ENCODE results near the gene JOSD1.

The JOSD1 gene

GRCh38 chr22:38694049-38694448 is 6.7 kb downstream of the JOSD1 start:
- H3K36me3 ChIP-seq (ENCODE audit: control insufficient read depth in 1 of 2, insufficient read depth in 2 of 2, low read length in 2 of 2) = peaks cover 4 to 9% of the 10 kb centered on the region in 2 donors
- H3K27ac ChIP-seq (ENCODE audit: low read depth, low read length) = peak overlapping the region; percentile 82
- no peaks in the 10 kb centered on the region for H3K27me3 ChIP-seq (ENCODE audit: control insufficient read depth in 1 of 2, insufficient read depth in 2 of 2, low read length in 2 of 2)
- peak overlapping the region in 1 of 2 donors; percentile 26 for H3K4me3 ChIP-seq (ENCODE audit: low read depth in 1 of 2, low read length in 2 of 2)
- peaks cover 40 to 59% of the 10 kb centered on the region in 2 donors for H3K4me1 ChIP-seq (ENCODE audit: control insufficient read depth in 1 of 2, insufficient read depth in 2 of 2, low read length in 2 of 2)
- peak overlapping the region in 1 of 2 donors; percentile 45 for H3K9ac ChIP-seq (ENCODE audit: low read depth in 1 of 2, low read length in 2 of 2)
- H3K9me3 ChIP-seq (ENCODE audit: control insufficient read depth in 1 of 2, low read length in 2 of 2) = no peaks in the 10 kb centered on the region

- Histone ChIP-seq H3K27me3 (ENCODE audit: control insufficient read depth in 1 of 2, insufficient read depth in 2 of 2, low read length in 2 of 2) (no peaks in the 10 kb centered on the region), H3K9ac (ENCODE audit: low read depth in 1 of 2, low read length in 2 of 2) (no peak overlapping the region), H3K9me3 (ENCODE audit: control insufficient read depth in 1 of 2, low read length in 2 of 2) (no peaks in the 10 kb centered on the region), H3K27ac (ENCODE audit: low read depth, low read length) (no peak overlapping the region), H3K4me1 (ENCODE audit: control insufficient read depth in 1 of 2, insufficient read depth in 2 of 2, low read length in 2 of 2) (peaks cover 11 to 27% of the 10 kb centered on the region in 2 donors), H3K36me3 (ENCODE audit: control insufficient read depth in 1 of 2, insufficient read depth in 2 of 2, low read length in 2 of 2) (peaks cover 34 to 49% of the 10 kb centered on the region in 2 donors), H3K4me3 (ENCODE audit: low read depth in 1 of 2, low read length in 2 of 2) (no peak overlapping the region)
Observed at GRCh38 chr22:38689651-38690050, 11.1 kb downstream of the JOSD1 start.

GRCh38 chr22:38685761-38686160 is 15.0 kb downstream of the JOSD1 start:
- H3K4me1 ChIP-seq (ENCODE audit: control insufficient read depth in 1 of 2, insufficient read depth in 2 of 2, low read length in 2 of 2) = peaks cover 8 to 17% of the 10 kb centered on the region in 2 donors
- no peaks in the 10 kb centered on the region for H3K27me3 ChIP-seq (ENCODE audit: control insufficient read depth in 1 of 2, insufficient read depth in 2 of 2, low read length in 2 of 2)
- no peaks in the 10 kb centered on the region for H3K9me3 ChIP-seq (ENCODE audit: control insufficient read depth in 1 of 2, low read length in 2 of 2)
- H3K27ac ChIP-seq (ENCODE audit: low read depth, low read length) = no peak overlapping the region
- H3K4me3 ChIP-seq (ENCODE audit: low read depth in 1 of 2, low read length in 2 of 2) = no peak overlapping the region
- H3K9ac ChIP-seq (ENCODE audit: low read depth in 1 of 2, low read length in 2 of 2) = no peak overlapping the region
- H3K36me3 ChIP-seq (ENCODE audit: control insufficient read depth in 1 of 2, insufficient read depth in 2 of 2, low read length in 2 of 2) = peaks cover 34 to 58% of the 10 kb centered on the region in 2 donors

GRCh38 chr22:38684895-38685294 is 15.8 kb downstream of the JOSD1 start:
- no peaks in the 10 kb centered on the region for H3K9me3 ChIP-seq (ENCODE audit: control insufficient read depth in 1 of 2, low read length in 2 of 2)
- H3K27me3 ChIP-seq (ENCODE audit: control insufficient read depth in 1 of 2, insufficient read depth in 2 of 2, low read length in 2 of 2) = no peaks in the 10 kb centered on the region
- H3K4me1 ChIP-seq (ENCODE audit: control insufficient read depth in 1 of 2, insufficient read depth in 2 of 2, low read length in 2 of 2) = peaks cover 8 to 17% of the 10 kb centered on the region in 2 donors
- no peak overlapping the region for H3K4me3 ChIP-seq (ENCODE audit: low read depth in 1 of 2, low read length in 2 of 2)
- no peak overlapping the region for H3K9ac ChIP-seq (ENCODE audit: low read depth in 1 of 2, low read length in 2 of 2)
- peaks cover 34 to 58% of the 10 kb centered on the region in 2 donors for H3K36me3 ChIP-seq (ENCODE audit: control insufficient read depth in 1 of 2, insufficient read depth in 2 of 2, low read length in 2 of 2)
- no peak overlapping the region for H3K27ac ChIP-seq (ENCODE audit: low read depth, low read length)

GRCh38 chr22:38681582-38682335 is 19.0 kb downstream of the JOSD1 start, which contains the start of gene TOMM22:
TSS of gene TOMM22 (plus strand) at chr22:38681957. CDS start at chr22:38681979, 22 bp downstream.
- peaks cover 8 to 9% of the 10 kb centered on the region in 2 donors for H3K4me1 ChIP-seq (ENCODE audit: control insufficient read depth in 1 of 2, insufficient read depth in 2 of 2, low read length in 2 of 2)
- peak within 1 kb of the TSS; percentile 89 to 98 for H3K9ac ChIP-seq (ENCODE audit: low read depth in 1 of 2, low read length in 2 of 2)
- no peaks in the 10 kb centered on the region for H3K27me3 ChIP-seq (ENCODE audit: control insufficient read depth in 1 of 2, insufficient read depth in 2 of 2, low read length in 2 of 2)
- peaks cover 12 to 34% of the 10 kb centered on the region in 2 donors for H3K36me3 ChIP-seq (ENCODE audit: control insufficient read depth in 1 of 2, insufficient read depth in 2 of 2, low read length in 2 of 2)
- peak within 1 kb of the TSS; percentile 28 for H3K27ac ChIP-seq (ENCODE audit: low read depth, low read length)
- no peaks in the 10 kb centered on the region for H3K9me3 ChIP-seq (ENCODE audit: control insufficient read depth in 1 of 2, low read length in 2 of 2)
- peak within 1 kb of the TSS; percentile 97 to 98 for H3K4me3 ChIP-seq (ENCODE audit: low read depth in 1 of 2, low read length in 2 of 2)

- no peak overlapping the region for H3K27ac ChIP-seq (ENCODE audit: low read depth, low read length)
- H3K4me1 ChIP-seq (ENCODE audit: control insufficient read depth in 1 of 2, insufficient read depth in 2 of 2, low read length in 2 of 2) = no peaks in the 10 kb centered on the region
- no peak overlapping the region for H3K9ac ChIP-seq (ENCODE audit: low read depth in 1 of 2, low read length in 2 of 2)
- H3K27me3 ChIP-seq (ENCODE audit: control insufficient read depth in 1 of 2, insufficient read depth in 2 of 2, low read length in 2 of 2) = no peaks in the 10 kb centered on the region
- H3K36me3 ChIP-seq (ENCODE audit: control insufficient read depth in 1 of 2, insufficient read depth in 2 of 2, low read length in 2 of 2) = peaks cover 17 to 19% of the 10 kb centered on the region in 2 donors
- H3K9me3 ChIP-seq (ENCODE audit: control insufficient read depth in 1 of 2, low read length in 2 of 2) = no peaks in the 10 kb centered on the region
- no peak overlapping the region for H3K4me3 ChIP-seq (ENCODE audit: low read depth in 1 of 2, low read length in 2 of 2)
Observed at GRCh38 chr22:38675833-38676232, 24.9 kb downstream of the JOSD1 start.

GRCh38 chr22:38674888-38675287 is 25.9 kb downstream of the JOSD1 start:
- Histone ChIP-seq H3K9ac (ENCODE audit: low read depth in 1 of 2, low read length in 2 of 2) (no peak overlapping the region), H3K27ac (ENCODE audit: low read depth, low read length) (no peak overlapping the region), H3K27me3 (ENCODE audit: control insufficient read depth in 1 of 2, insufficient read depth in 2 of 2, low read length in 2 of 2) (no peaks in the 10 kb centered on the region), H3K36me3 (ENCODE audit: control insufficient read depth in 1 of 2, insufficient read depth in 2 of 2, low read length in 2 of 2) (peaks cover 20% of the 10 kb centered on the region in 2 donors), H3K4me3 (ENCODE audit: low read depth in 1 of 2, low read length in 2 of 2) (no peak overlapping the region), H3K4me1 (ENCODE audit: control insufficient read depth in 1 of 2, insufficient read depth in 2 of 2, low read length in 2 of 2) (no peaks in the 10 kb centered on the region), H3K9me3 (ENCODE audit: control insufficient read depth in 1 of 2, low read length in 2 of 2) (no peaks in the 10 kb centered on the region)

GRCh38 chr22:38657045-38657909 is 43.5 kb downstream of the JOSD1 start:
- Histone ChIP-seq H3K9ac (ENCODE audit: low read depth in 1 of 2, low read length in 2 of 2) (peak overlapping the region; percentile 88 to 95), H3K9me3 (ENCODE audit: control insufficient read depth in 1 of 2, low read length in 2 of 2) (no peaks in the 10 kb centered on the region), H3K4me1 (ENCODE audit: control insufficient read depth in 1 of 2, insufficient read depth in 2 of 2, low read length in 2 of 2) (peaks cover 7 to 17% of the 10 kb centered on the region in 2 donors), H3K27ac (ENCODE audit: low read depth, low read length) (peak overlapping the region; percentile 93), H3K36me3 (ENCODE audit: control insufficient read depth in 1 of 2, insufficient read depth in 2 of 2, low read length in 2 of 2) (no peaks in the 10 kb centered on the region), H3K4me3 (ENCODE audit: low read depth in 1 of 2, low read length in 2 of 2) (peak overlapping the region; percentile 78 to 94), H3K27me3 (ENCODE audit: control insufficient read depth in 1 of 2, insufficient read depth in 2 of 2, low read length in 2 of 2) (no peaks in the 10 kb centered on the region)

GRCh38 chr22:38656256-38657044 is 44.3 kb downstream of the JOSD1 start, which contains the start of the genes CBY1 and FAM227A:
TSS of gene CBY1 (plus strand) at chr22:38656638. CDS start at chr22:38668055, 11,417 bp downstream.
TSS of gene FAM227A (minus strand) at chr22:38656392. CDS start at chr22:38650168, 6,224 bp downstream.
- Histone ChIP-seq H3K27ac (ENCODE audit: low read depth, low read length) (peak within 1 kb of the TSS; percentile 93), H3K9ac (ENCODE audit: low read depth in 1 of 2, low read length in 2 of 2) (peak within 1 kb of the TSS; percentile 88 to 95), H3K9me3 (ENCODE audit: control insufficient read depth in 1 of 2, low read length in 2 of 2) (no peaks in the 10 kb centered on the region), H3K36me3 (ENCODE audit: control insufficient read depth in 1 of 2, insufficient read depth in 2 of 2, low read length in 2 of 2) (no peaks in the 10 kb centered on the region), H3K4me3 (ENCODE audit: low read depth in 1 of 2, low read length in 2 of 2) (peak within 1 kb of the TSS; percentile 78 to 94), H3K27me3 (ENCODE audit: control insufficient read depth in 1 of 2, insufficient read depth in 2 of 2, low read length in 2 of 2) (no peaks in the 10 kb centered on the region), H3K4me1 (ENCODE audit: control insufficient read depth in 1 of 2, insufficient read depth in 2 of 2, low read length in 2 of 2) (peaks cover 7 to 17% of the 10 kb centered on the region in 2 donors)
